IPS-18a (cell line): ENCODE results near the gene ARHGEF16.

ENCODE experiments used
- H3K27ac ChIP-seq: one replicate; pipeline ENCODE4 v1.5.1; 2013; ENCODE audit warnings: low read length
- H3K27me3 ChIP-seq: one replicate; pipeline ENCODE4 v1.6.1; 2013; ENCODE audit warnings: mild to moderate bottlenecking, low read length; ENCODE audit not compliant: control insufficient read depth, insufficient read depth
- H3K36me3 ChIP-seq: one replicate; pipeline ENCODE4 v1.6.1; 2013; ENCODE audit warnings: low read depth, low read length; ENCODE audit not compliant: control insufficient read depth
- H3K4me1 ChIP-seq: one replicate; pipeline ENCODE4 v1.6.1; 2013; ENCODE audit warnings: low read depth, low read length; ENCODE audit not compliant: control insufficient read depth
- H3K4me3 ChIP-seq: one replicate; pipeline ENCODE4 v1.5.1; 2013; ENCODE audit warnings: low read length
- H3K9ac ChIP-seq: one replicate; pipeline ENCODE4 v1.6.1; 2013; ENCODE audit warnings: mild to moderate bottlenecking, low read length, moderate library complexity
- H3K9me3 ChIP-seq: one replicate; pipeline ENCODE4 v1.6.1; 2013; ENCODE audit warnings: low read depth, low read length; ENCODE audit not compliant: control insufficient read depth

ARHGEF16 gene

DNA sequence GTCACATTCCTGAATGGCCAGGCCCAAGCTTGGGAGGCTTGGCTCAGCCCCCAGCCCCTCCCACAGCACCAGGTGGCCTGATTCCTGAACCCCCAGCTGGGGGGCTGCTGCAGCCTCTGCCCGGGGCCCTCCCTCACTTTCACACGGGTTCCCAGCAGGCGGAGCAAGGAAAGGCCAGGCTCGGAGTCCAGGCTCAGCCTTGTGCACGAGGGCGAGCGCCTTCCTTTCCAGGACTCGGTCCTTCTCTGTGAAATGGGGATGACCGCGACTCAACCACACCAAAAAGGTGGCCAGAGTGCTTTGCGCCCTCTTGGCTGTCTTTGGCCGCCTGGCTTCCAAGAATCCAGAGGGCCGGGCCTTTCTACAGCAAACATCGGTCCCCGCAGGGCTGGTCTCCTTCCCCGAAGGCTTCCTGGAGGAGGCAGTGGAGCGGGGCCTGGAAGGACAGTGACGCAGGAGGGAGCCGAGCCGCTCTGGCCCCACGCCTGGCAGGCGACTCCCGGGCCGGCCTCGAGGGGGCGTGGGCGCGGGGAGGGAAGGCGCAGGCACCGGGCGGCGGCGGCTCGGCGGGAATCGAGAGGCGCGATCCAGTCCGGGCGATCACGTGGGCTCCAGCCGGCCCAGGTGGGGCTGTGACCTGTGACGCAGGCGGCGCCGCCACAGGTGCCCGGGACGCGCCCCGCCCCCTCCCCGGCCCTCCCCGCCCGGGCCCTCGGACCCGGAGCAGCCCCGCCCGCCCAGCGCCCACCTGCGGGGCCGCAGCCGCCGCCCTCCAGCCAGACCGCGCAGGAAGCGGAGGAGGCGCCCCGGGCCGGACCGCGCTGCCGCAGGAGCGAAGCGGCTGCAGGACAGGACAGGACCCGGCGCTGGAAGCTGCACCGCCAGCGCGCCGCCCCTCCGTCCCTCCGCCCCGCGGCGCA, at the start of gene ARHGEF16:
Gene ARHGEF16, plus strand, starts transcription at position 775 of the 920 bp plus-strand sequence. CDS start 8,420 bp downstream, outside the sequence.
- H3K27me3 ChIP-seq: no peaks in the 10 kb centered on the region
- no peaks in the 10 kb centered on the region for H3K9me3 ChIP-seq
- peaks cover 2% of the 10 kb centered on the region for H3K36me3 ChIP-seq
- H3K4me3 ChIP-seq: peak within 1 kb of the TSS; percentile 71
- H3K27ac ChIP-seq: peak within 1 kb of the TSS; percentile 67
- H3K4me1 ChIP-seq: peaks cover 14% of the 10 kb centered on the region
- peak within 1 kb of the TSS; percentile 68 for H3K9ac ChIP-seq

DNA sequence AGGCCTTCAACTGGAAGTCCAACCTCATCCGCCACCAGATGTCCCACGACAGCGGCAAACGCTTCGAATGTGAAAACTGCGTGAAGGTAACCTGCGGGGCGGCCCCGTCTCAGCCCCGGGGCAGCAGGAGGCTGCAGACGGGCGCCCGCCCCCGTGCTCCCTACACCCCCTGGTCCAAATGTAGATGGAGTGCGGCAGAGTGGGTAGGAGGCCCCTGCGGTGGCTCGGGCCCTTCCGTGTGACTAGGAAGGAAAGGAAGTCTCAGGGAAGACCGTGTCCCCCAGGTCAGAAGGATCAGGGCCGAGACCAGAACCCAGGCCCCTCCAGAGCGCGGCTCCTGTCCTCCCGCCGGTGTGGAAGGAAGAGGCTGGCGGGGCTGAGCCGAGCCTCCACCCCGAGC, 49.7 kb upstream of the ARHGEF16 start:
- H3K36me3 ChIP-seq: no peaks in the 10 kb centered on the region
- no peak overlapping the region for H3K9ac ChIP-seq
- H3K9me3 ChIP-seq: no peaks in the 10 kb centered on the region
- no peak overlapping the region for H3K27ac ChIP-seq
- H3K27me3 ChIP-seq: no peaks in the 10 kb centered on the region
- no peak overlapping the region for H3K4me3 ChIP-seq
- no peaks in the 10 kb centered on the region for H3K4me1 ChIP-seq

DNA sequence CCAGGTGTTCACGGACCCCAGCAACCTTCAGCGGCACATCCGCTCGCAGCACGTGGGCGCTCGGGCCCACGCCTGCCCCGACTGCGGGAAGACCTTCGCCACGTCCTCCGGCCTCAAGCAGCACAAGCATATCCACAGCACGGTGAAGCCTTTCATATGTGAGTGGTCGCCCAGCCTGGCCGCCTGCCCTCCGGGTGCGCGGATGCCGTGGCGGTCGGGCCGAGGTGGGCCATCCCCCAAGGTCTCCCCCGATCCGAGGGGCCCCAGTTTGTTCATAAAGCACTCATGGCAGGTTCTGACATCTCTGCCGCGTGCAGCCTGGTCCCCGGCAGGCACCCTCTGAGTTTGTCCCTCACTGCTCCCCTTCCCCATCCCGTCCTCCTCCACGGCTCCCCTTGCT, 49.0 kb upstream of the ARHGEF16 start:
- H3K27me3 ChIP-seq: no peaks in the 10 kb centered on the region
- H3K9ac ChIP-seq: no peak overlapping the region
- no peak overlapping the region for H3K4me3 ChIP-seq
- no peaks in the 10 kb centered on the region for H3K4me1 ChIP-seq
- no peaks in the 10 kb centered on the region for H3K36me3 ChIP-seq
- no peaks in the 10 kb centered on the region for H3K9me3 ChIP-seq
- H3K27ac ChIP-seq: no peak overlapping the region

DNA sequence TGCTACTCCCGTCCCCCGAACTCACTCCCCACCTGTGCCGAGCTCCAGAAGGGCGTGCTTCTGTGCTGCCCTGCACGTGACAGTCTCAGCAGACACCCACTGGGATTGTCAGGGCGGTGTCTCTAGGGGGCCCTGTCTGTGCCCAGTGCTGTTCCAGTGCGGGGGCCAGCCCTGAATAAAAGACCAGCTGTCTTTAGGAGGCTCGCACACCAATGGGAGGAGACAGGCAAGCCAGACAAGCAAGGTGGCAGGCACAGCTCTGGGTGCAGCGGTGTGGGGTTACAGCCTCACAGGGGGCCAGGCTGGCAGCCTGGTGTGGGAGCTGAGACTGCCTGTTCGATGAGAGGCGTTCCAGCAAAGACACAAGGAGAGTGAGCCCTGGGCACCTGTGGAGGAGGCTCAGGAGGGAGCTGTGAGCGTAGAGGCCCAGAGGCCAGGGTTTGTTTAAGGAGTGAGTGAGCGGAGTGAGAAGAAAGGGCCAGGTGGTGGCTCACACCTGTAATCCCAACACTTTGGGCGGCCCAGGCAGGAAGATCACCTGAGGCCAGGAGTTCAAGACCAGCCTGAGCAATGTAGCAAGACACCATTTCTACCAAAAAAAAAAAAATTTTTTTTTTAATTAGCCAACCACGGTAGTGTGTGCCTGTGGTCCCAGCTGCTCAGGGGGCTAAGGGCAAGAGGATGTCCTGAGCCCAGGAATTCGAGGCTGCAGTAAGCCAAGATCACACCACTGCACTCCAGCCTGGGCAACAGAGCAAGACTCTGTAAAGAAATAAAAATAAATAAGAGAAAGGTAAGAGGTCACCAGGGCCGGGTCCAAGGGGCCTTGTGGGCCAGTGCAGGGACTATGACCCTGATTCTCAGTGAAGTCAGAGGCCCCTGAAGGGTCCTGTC, 48.2 kb upstream of the ARHGEF16 start:
- H3K36me3 ChIP-seq: no peaks in the 10 kb centered on the region

DNA sequence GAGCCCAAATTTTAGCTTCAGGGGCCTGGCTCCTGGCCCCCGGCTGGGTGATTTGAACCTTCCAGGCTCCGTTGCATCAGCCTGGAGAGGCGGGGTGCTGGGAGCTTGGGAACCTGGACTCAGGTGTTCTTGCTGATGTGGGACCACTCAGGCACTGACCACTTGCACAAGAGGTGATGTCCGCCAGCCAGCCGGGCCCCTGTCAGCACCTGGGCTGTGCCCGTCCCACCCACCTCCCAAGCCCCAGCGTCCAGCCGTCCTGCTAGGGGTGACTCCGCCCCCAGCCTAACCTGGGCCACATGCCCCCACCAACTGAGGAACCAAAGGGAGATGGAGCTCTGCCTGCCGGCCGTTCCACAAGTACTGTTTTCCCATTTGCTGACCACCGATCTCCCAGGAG, 47.4 kb upstream of the ARHGEF16 start:
- no peaks in the 10 kb centered on the region for H3K27me3 ChIP-seq
- H3K9ac ChIP-seq: no peak overlapping the region
- no peaks in the 10 kb centered on the region for H3K9me3 ChIP-seq
- no peak overlapping the region for H3K27ac ChIP-seq
- H3K36me3 ChIP-seq: no peaks in the 10 kb centered on the region
- H3K4me1 ChIP-seq: no peaks in the 10 kb centered on the region
- H3K4me3 ChIP-seq: no peak overlapping the region

More for the DNA sequence above, 48.2 kb upstream of the ARHGEF16 start:
- H3K9me3 ChIP-seq: no peaks in the 10 kb centered on the region
- no peak overlapping the region for H3K27ac ChIP-seq
- H3K4me3 ChIP-seq: no peak overlapping the region
- no peaks in the 10 kb centered on the region for H3K4me1 ChIP-seq
- no peak overlapping the region for H3K9ac ChIP-seq
- H3K27me3 ChIP-seq: no peaks in the 10 kb centered on the region

DNA sequence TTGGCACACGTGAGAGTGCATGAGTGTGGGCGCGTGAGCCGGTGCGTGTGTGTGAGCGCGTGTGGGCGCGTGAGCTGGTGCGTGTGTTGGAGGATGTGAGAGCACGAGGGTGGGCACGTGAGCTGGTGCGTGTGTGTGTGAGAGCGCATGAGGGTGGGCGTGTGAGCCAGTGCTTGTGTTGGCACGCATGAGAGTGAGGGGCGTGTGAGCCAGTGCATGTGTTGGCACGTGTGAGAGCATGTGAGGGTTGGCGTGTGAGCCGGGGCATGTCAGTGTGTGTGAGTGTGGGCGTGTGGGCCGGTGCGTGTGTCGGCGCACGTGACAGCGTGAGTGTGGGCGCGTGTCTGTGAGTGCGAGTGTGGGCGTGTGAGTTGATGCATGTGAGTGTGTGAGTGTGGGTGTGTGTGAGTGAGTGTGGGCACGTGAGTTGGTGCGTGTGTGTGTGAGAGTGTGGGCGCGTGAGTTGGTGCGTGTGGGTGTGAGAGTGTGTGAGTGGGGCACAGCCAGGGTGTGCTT, 45.7 kb upstream of the ARHGEF16 start:
- Histone ChIP-seq H3K27me3 (no peaks in the 10 kb centered on the region), H3K27ac (no peak overlapping the region), H3K9ac (no peak overlapping the region), H3K4me1 (no peaks in the 10 kb centered on the region), H3K4me3 (no peak overlapping the region), H3K9me3 (no peaks in the 10 kb centered on the region), H3K36me3 (no peaks in the 10 kb centered on the region)

DNA sequence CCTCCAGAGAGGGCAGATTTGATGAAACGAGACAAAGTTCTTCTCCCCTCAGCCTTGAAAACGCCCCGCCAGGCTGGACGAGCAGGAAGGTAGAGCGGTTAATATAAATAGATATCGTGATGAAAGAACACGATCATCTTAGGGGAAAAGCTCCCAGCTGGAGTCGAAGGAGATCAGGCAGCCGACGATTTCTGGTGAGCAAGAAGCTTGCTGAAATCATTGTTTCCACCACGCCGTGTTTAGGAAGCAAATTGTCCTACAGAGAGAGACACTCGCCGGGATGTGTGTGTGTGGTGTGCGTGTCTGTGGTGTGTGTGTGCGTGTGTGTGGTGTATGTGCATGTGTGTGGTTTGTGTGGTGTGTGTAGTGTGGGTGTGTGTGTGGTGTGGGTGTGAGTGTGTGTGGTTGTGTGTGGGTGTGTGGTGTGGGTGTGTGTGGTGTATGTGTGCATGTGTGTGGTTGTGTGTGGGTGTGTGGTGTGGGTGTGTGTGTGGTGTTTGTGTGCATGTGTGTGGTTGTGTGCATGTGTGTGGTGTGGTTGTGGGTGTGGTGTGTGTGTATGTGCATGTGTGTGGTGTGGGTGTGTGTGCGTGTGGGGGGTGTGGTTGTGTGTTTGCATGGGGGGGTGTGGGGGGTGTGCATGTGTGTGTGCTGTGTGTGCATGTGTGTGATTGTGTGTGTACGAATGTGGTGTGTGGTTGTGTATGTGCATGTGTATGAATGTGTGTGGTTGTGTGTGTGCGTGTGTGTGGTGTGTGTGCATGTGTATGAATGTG, 44.9 kb upstream of the ARHGEF16 start:
- Histone ChIP-seq H3K27me3 (no peaks in the 10 kb centered on the region), H3K9ac (no peak overlapping the region), H3K36me3 (no peaks in the 10 kb centered on the region), H3K9me3 (no peaks in the 10 kb centered on the region), H3K27ac (no peak overlapping the region), H3K4me3 (no peak overlapping the region), H3K4me1 (no peaks in the 10 kb centered on the region)

DNA sequence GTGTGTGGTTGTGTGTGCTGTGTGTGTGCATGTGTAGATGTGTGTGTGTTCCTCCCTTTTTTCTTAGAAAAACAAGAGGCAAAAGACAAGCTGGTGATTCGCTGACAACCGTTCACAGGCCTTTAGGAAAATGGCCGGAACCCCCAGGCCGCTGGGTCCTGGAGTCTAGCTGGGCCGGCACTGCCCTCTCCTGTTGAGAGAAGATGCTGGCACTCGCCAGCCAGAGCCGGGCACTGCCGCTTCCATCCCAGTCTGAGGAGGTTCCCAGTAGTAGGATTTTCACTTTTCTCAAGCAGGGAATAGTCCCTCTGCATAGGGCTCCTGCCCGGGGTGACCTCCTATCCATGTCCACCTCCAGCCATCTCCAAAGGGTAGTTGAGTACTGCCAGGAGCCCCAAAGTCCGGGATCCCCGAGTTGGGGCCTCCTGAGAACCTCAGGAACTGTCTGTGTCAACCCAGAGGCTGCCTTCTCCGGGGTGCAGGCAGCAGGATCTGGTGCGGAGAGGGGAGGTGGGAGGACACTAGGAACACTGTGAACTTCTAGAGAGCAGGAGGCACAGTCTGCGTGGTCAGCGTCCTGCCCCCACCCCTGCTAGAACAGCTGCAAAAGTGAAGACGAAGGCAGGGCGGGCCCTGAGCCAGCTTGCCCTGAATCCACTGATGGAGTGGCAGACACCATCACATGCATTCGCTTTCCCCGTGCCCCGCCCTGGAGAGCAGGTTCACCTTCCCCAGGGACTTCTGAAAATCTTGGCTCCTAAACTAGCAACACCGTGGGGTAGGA, 44.1 kb upstream of the ARHGEF16 start:
- Histone ChIP-seq H3K36me3 (no peaks in the 10 kb centered on the region), H3K9me3 (no peaks in the 10 kb centered on the region), H3K4me1 (no peaks in the 10 kb centered on the region), H3K9ac (no peak overlapping the region), H3K27me3 (no peaks in the 10 kb centered on the region), H3K4me3 (no peak overlapping the region), H3K27ac (no peak overlapping the region)

DNA sequence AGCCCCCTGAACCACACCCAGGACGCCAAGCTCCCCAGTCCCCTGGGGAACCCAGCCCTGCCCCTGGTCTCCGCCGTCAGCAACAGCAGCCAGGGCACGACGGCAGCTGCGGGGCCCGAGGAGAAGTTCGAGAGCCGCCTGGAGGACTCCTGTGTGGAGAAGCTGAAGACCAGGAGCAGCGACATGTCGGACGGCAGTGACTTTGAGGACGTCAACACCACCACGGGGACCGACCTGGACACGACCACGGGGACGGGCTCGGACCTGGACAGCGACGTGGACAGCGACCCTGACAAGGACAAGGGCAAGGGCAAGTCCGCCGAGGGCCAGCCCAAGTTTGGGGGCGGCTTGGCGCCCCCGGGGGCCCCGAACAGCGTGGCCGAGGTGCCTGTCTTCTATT, 42.7 kb upstream of the ARHGEF16 start:
- H3K27ac ChIP-seq: no peak overlapping the region
- no peak overlapping the region for H3K9ac ChIP-seq
- H3K27me3 ChIP-seq: no peaks in the 10 kb centered on the region
- H3K36me3 ChIP-seq: no peaks in the 10 kb centered on the region
- no peak overlapping the region for H3K4me3 ChIP-seq
- H3K4me1 ChIP-seq: no peaks in the 10 kb centered on the region
- H3K9me3 ChIP-seq: no peaks in the 10 kb centered on the region

DNA sequence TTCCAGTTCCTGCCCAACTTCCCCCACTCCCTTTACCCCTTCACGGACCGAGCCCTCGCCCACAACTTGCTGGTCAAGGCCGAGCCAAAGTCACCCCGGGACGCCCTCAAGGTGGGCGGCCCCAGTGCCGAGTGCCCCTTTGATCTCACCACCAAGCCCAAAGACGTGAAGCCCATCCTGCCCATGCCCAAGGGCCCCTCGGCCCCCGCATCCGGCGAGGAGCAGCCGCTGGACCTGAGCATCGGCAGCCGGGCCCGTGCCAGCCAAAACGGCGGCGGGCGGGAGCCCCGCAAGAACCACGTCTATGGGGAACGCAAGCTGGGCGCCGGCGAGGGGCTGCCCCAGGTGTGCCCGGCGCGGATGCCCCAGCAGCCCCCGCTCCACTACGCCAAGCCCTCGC, 42.1 kb upstream of the ARHGEF16 start:
- H3K4me1 ChIP-seq: no peaks in the 10 kb centered on the region
- no peaks in the 10 kb centered on the region for H3K27me3 ChIP-seq
- H3K9me3 ChIP-seq: no peaks in the 10 kb centered on the region
- H3K4me3 ChIP-seq: no peak overlapping the region
- no peak overlapping the region for H3K27ac ChIP-seq
- no peak overlapping the region for H3K9ac ChIP-seq
- H3K36me3 ChIP-seq: no peaks in the 10 kb centered on the region
